ENCODE measurements around the gene ABR.

Gene ABR

GRCh38 chr17:1165836-1166235 lies 13.9 kb downstream of the ABR start:
- no peak for TF ChIP-seq CTCF (IDR thresholded peaks at IDR 0.05)

GRCh38 chr17:1164935-1165556 lies 14.7 kb downstream of the ABR start:
- TF ChIP-seq CTCF (IDR thresholded peaks at IDR 0.05): no peak

- no peak for TF ChIP-seq CTCF (IDR thresholded peaks at IDR 0.05)
Observed at GRCh38 chr17:1162116-1162855, 17.5 kb downstream of the ABR start.

- no peak for TF ChIP-seq CTCF (IDR thresholded peaks at IDR 0.05)
Observed at GRCh38 chr17:1160591-1161390, 19.0 kb downstream of the ABR start.

- TF ChIP-seq CTCF (IDR thresholded peaks at IDR 0.05): no peak
Observed at GRCh38 chr17:1159431-1160180, 20.2 kb downstream of the ABR start.

- no peak for TF ChIP-seq CTCF (IDR thresholded peaks at IDR 0.05)
Observed at GRCh38 chr17:1158879-1159278, 20.9 kb downstream of the ABR start.

GRCh38 chr17:1156864-1157263 lies 22.9 kb downstream of the ABR start:
- TF ChIP-seq CTCF (IDR thresholded peaks at IDR 0.05): no peak
